IMR-90 (cell line): Measurements from ENCODE around the gene CEP295NL. TPM values are rescaled to one million over a fixed set of nuclear protein-coding genes. Genes with fewer than 3 reads are reported as not detected.

Experiments used
- ATAC-seq: fragments of 200-7000 bp; cut with Tn5 transposase; 2 replicates; pipeline ENCODE4 v1.9.1; 2020; ENCODE audit warnings: low read depth, mild to moderate bottlenecking, moderate library complexity
- BruUV-seq: library from RNA; stranded (reverse); fragments of 400-500 nt; replicated peaks from 2 replicates; lab custom pipeline; 2021; lab: Mats Ljungman, UMichigan
- CTCF ChIA-PET: fragments of 300-600 bp; formaldehyde crosslinking; extraction: SDS; loops from one replicate; lab custom pipeline; 2021; ENCODE audit warnings: antibody characterized with exemption; lab: Yijun Ruan, JAX
- POLR2A ChIA-PET: fragments of 300-600 bp; sonication (Branson Sonifier 250); formaldehyde crosslinking; loops from one replicate; lab custom pipeline; 2022; ENCODE audit warnings: antibody characterized with exemption; ENCODE audit not compliant: unreplicated experiment; lab: Charles Lee
- DNase-seq: peaks from one replicate; pipeline ENCODE4 v3.0.0; 2013
- H2AFZ ChIP-seq: replicated peaks from 2 replicates; pipeline ENCODE3; 2013; ENCODE audit warnings: low read length, mild to moderate bottlenecking; ENCODE audit not compliant: poor library complexity
- H2AK5ac ChIP-seq: 2 replicates; pipeline ENCODE4 v1.6.1; 2013; ENCODE audit warnings: low read depth, low read length, inconsistent platforms
- H2AK9ac ChIP-seq: replicated peaks from 2 replicates; pipeline ENCODE3; 2013; ENCODE audit warnings: mild to moderate bottlenecking, low read depth, low read length, moderate library complexity; ENCODE audit not compliant: poor library complexity
- H2BK120ac ChIP-seq: 2 replicates; pipeline ENCODE4 v1.6.1; 2013; ENCODE audit warnings: low read depth, low read length, inconsistent platforms
- H2BK15ac ChIP-seq: 3 replicates; pipeline ENCODE4 v1.6.1; 2013; ENCODE audit warnings: low read depth, low read length, inconsistent platforms
- H2BK20ac ChIP-seq: 2 replicates; pipeline ENCODE4 v1.6.1; 2013; ENCODE audit warnings: low read depth, mild to moderate bottlenecking, inconsistent platforms, low read length, moderate library complexity
- H2BK5ac ChIP-seq: 2 replicates; pipeline ENCODE4 v1.6.1; 2013; ENCODE audit warnings: mild to moderate bottlenecking, low read depth, low read length, inconsistent platforms; ENCODE audit not compliant: poor library complexity, severe bottlenecking
- H3K14ac ChIP-seq: replicated peaks from 2 replicates; pipeline ENCODE4 v1.6.1; 2013; ENCODE audit warnings: low read depth, low read length, inconsistent platforms
- H3K18ac ChIP-seq: 2 replicates; pipeline ENCODE4 v1.6.1; 2013; ENCODE audit warnings: low read depth, low read length, control low read depth
- H3K23ac ChIP-seq: 2 replicates; pipeline ENCODE4 v1.6.1; 2013; ENCODE audit warnings: low read depth, low read length, inconsistent platforms
- H3K27ac ChIP-seq: 2 replicates; pipeline ENCODE4 v1.5.1; 2013; ENCODE audit warnings: mild to moderate bottlenecking, control low read depth, low read length; ENCODE audit not compliant: insufficient read depth
- H3K27me3 ChIP-seq: 2 replicates; pipeline ENCODE4 v1.6.1; 2013; ENCODE audit warnings: low read length; ENCODE audit not compliant: control insufficient read depth, insufficient read depth
- H3K36me3 ChIP-seq: 2 replicates; pipeline ENCODE4 v1.6.1; 2013; ENCODE audit warnings: low read length, mixed read lengths; ENCODE audit not compliant: control insufficient read depth, insufficient read depth
- H3K4ac ChIP-seq: 2 replicates; pipeline ENCODE4 v1.6.1; 2013; ENCODE audit warnings: low read depth, low read length, inconsistent platforms
- H3K4me1 ChIP-seq: 2 replicates; pipeline ENCODE4 v1.6.1; 2013; ENCODE audit warnings: low read length, mixed read lengths; ENCODE audit not compliant: control insufficient read depth, insufficient read depth
- H3K4me2 ChIP-seq: 2 replicates; pipeline ENCODE4 v1.6.1; 2013; ENCODE audit warnings: low read depth, mild to moderate bottlenecking, control low read depth, low read length, moderate library complexity
- H3K4me3 ChIP-seq: 2 replicates; pipeline ENCODE4 v1.5.1; 2013; ENCODE audit warnings: low read depth, mild to moderate bottlenecking, control low read depth, low read length, moderate library complexity; ENCODE audit not compliant: insufficient read depth
- H3K56ac ChIP-seq: 2 replicates; pipeline ENCODE4 v1.6.1; 2013; ENCODE audit warnings: low read length, inconsistent platforms; ENCODE audit not compliant: insufficient read depth; ENCODE audit errors: extremely low read depth
- H3K79me1 ChIP-seq, 2 experiments: 2 replicates each; pipeline ENCODE4 v1.6.1; 2013; ENCODE audit warnings: low read length in 2 of 2, inconsistent platforms in 1 of 2, low read depth in 1 of 2
- H3K9ac ChIP-seq: 2 replicates; pipeline ENCODE4 v1.6.1; 2013; ENCODE audit warnings: low read depth, low read length, control low read depth
- H3K9me1 ChIP-seq: 2 replicates; pipeline ENCODE4 v1.6.1; 2013; ENCODE audit warnings: low read length, inconsistent platforms; ENCODE audit not compliant: insufficient read depth
- H3K9me3 ChIP-seq: 2 replicates; pipeline ENCODE4 v1.6.1; 2013; ENCODE audit warnings: low read length; ENCODE audit not compliant: control insufficient read depth, insufficient read depth
- H4K20me1 ChIP-seq: 2 replicates; pipeline ENCODE4 v1.6.1; 2013; ENCODE audit warnings: low read length, inconsistent platforms; ENCODE audit not compliant: insufficient read depth
- H4K5ac ChIP-seq: 2 replicates; pipeline ENCODE4 v1.6.1; 2013; ENCODE audit warnings: mild to moderate bottlenecking, low read depth, low read length, control low read depth
- H4K8ac ChIP-seq, 2 experiments: 2 replicates each; pipeline ENCODE4 v1.6.1; 2013; ENCODE audit warnings: low read depth in 2 of 2, low read length in 2 of 2, control low read depth in 1 of 2, inconsistent platforms in 1 of 2
- H4K91ac ChIP-seq: 2 replicates; pipeline ENCODE4 v1.6.1; 2013; ENCODE audit warnings: low read depth, low read length, inconsistent platforms; ENCODE audit not compliant: insufficient read depth
- BHLHE40 ChIP-seq: fragments of 150-350 bp; IDR thresholded peaks from 2 replicates; pipeline ENCODE4 v1.6.1; 2016; ENCODE audit warnings: mild to moderate bottlenecking, low read depth, low read length
- CEBPB ChIP-seq: IDR thresholded peaks from 2 replicates; pipeline ENCODE4 v1.6.1; 2012; ENCODE audit warnings: low read depth, low read length, improper control_type of control experiment
- CHD1 ChIP-seq: IDR thresholded peaks from 2 replicates; pipeline ENCODE4 v1.6.1; 2012; ENCODE audit warnings: low read depth, low read length, improper control_type of control experiment
- POLR2A ChIP-seq: IDR thresholded peaks from 2 replicates; pipeline ENCODE4 v1.6.1; 2012; ENCODE audit warnings: mild to moderate bottlenecking, low read depth, low read length
- RCOR1 ChIP-seq: IDR thresholded peaks from 2 replicates; pipeline ENCODE4 v1.6.1; 2012; ENCODE audit warnings: mild to moderate bottlenecking, low read length, improper control_type of control experiment; ENCODE audit not compliant: insufficient replicate concordance
- RFX5 ChIP-seq: IDR thresholded peaks from 2 replicates; pipeline ENCODE4 v1.8.0; 2012; ENCODE audit warnings: low read depth, mild to moderate bottlenecking, low read length, moderate library complexity
- USF2 ChIP-seq: fragments of 150-350 bp; IDR thresholded peaks from 2 replicates; pipeline ENCODE4 v1.6.1; 2017; ENCODE audit warnings: mild to moderate bottlenecking, antibody characterized with exemption, low read length, low read depth
- WGBS, 2 experiments: methylation state at CpG; one replicate each; pipeline versions ENCODE4 v1.1.5 to v1.1.7; 2013; ENCODE audit warnings: missing lambda C conversion rate in 2 of 2; ENCODE audit not compliant: insufficient read length in 1 of 2; ENCODE audit errors: extremely low coverage in 2 of 2; 5-methylcytosine and 5-hydroxymethylcytosine counted together
- dilution Hi-C: fragments of 300-500 bp; cut with HindIII; formaldehyde crosslinking; loops from one replicate; pipeline ENCODE4 v1.14.3; 2018; ENCODE audit warnings: low sequenced_read_pairs; ENCODE audit not compliant: unreplicated experiment
- in situ Hi-C: fragments of 300-500 bp; cut with MboI; formaldehyde crosslinking; loops from 3 replicates; pipeline ENCODE4 v1.14.3; 2019; ENCODE audit warnings: low sequenced_read_pairs, inconsistent platforms, mixed read lengths
- intact Hi-C: fragments of 100-400 bp; cut with micrococcal nuclease; formaldehyde crosslinking; loops from 2 replicates; pipeline ENCODE4 v1.10.0; 2022
- polyA plus RNA-seq, 3 experiments: library from polyadenylated mRNA; depleted of rRNA; stranded (reverse); fragments of >200 nt; gene quantifications; 2 replicates each; pipeline ENCODE4 v1.2.3, GENCODE V29; 2012; ENCODE audit warnings: low replicate concordance in 1 of 3
- total RNA-seq: library from RNA; depleted of rRNA; stranded (reverse); fragments of >200 nt; gene quantifications from 2 replicates; pipeline ENCODE4 v1.2.3, GENCODE V29; 2012
- TF ChIP-seq, protein P1 (sequence below): fragments of 150-350 bp; IDR thresholded peaks from 2 replicates; pipeline ENCODE4 v1.6.1; 2016; ENCODE audit warnings: low read depth, mild to moderate bottlenecking, low read length, moderate library complexity, borderline replicate concordance

Gene CEP295NL
- total and polyA plus RNA-seq, 2 of the 4 experiments (the other 2 are of a cell fraction): 0.31 to 0.72 TPM

- dilution Hi-C loops (no loop called here), in situ Hi-C loops (loop anchor here (5.0 to 25.0 kb wide), 2 partner anchors 103 to 523 kb away; no protein-coding TSS in a partner anchor), intact Hi-C loops (loop anchor here (2.0 kb wide), 2 partner anchors 61 to 71 kb away; partner anchors contain the start of gene TIMP2)
- Histone ChIP-seq H3K23ac (no peak overlapping the region; the same call in 1 of the 2 replicates), H2BK20ac (no peak overlapping the region), H3K18ac (no peak overlapping the region), H3K4me1 (peaks cover 18% of the 10 kb centered on the region), H3K27ac (no peak overlapping the region; the same call in 1 of the 2 replicates), H2AK5ac (peak overlapping the region; percentile 80), H3K9me3 (no peaks in the 10 kb centered on the region), H3K14ac (no peak overlapping the region), H4K5ac (no peak overlapping the region), H3K4me3 (no peak overlapping the region), H4K8ac (no peak overlapping the region), H3K27me3 (no peaks in the 10 kb centered on the region), H4K91ac (no peak overlapping the region), H3K9me1 (peaks cover 6% of the 10 kb centered on the region; the same call in 1 of the 2 replicates), H3K79me1 (peaks cover 44 to 75% of the 10 kb centered on the region in 2 experiments), H3K9ac (no peak overlapping the region), H2AK9ac (no peak overlapping the region), H3K56ac (no peak overlapping the region), H2BK15ac (no peak overlapping the region), H2AFZ (no peak overlapping the region), H4K20me1 (peaks cover 18% of the 10 kb centered on the region), H3K4me2 (no peak overlapping the region), H2BK5ac (no peak overlapping the region), H2BK120ac (no peak overlapping the region), H3K36me3 (peaks cover 25% of the 10 kb centered on the region), H3K4ac (no peak overlapping the region)
- BruUV-seq: no TSS peak
- DNase-seq (no peak), ATAC-seq (no peak)
- WGBS, 2 experiments: no CpG with 5 or more reads among the region's 1 CpG
- no peak for TF ChIP-seq CEBPB
- TF ChIP-seq RFX5: no peak
- TF ChIP-seq RCOR1: no peak
- TF ChIP-seq POLR2A: no peak
- TF ChIP-seq, protein P1, sequence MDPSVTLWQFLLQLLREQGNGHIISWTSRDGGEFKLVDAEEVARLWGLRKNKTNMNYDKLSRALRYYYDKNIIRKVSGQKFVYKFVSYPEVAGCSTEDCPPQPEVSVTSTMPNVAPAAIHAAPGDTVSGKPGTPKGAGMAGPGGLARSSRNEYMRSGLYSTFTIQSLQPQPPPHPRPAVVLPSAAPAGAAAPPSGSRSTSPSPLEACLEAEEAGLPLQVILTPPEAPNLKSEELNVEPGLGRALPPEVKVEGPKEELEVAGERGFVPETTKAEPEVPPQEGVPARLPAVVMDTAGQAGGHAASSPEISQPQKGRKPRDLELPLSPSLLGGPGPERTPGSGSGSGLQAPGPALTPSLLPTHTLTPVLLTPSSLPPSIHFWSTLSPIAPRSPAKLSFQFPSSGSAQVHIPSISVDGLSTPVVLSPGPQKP: no peak
- TF ChIP-seq USF2: no peak
- no peak for TF ChIP-seq CHD1
- no peak for TF ChIP-seq BHLHE40
- CTCF ChIA-PET: no interaction called here
- POLR2A ChIA-PET: no interaction called here
These were observed 38.9 kb downstream of the CEP295NL start for GRCh38 chr17:78864117-78864516.
